OCI-LY7 (cell line): ENCODE data around the gene LRRC51.

Experiments
- EZH2phosphoT487 ChIP-seq: fragments of 200-600 bp; sonication (generic); IDR thresholded peaks from 2 replicates; pipeline ENCODE4 v1.6.1; 2018; ENCODE audit warnings: low read depth, borderline replicate concordance, mild to moderate bottlenecking, mixed run types, antibody characterized with exemption, low read length, moderate library complexity, mixed read lengths
- TF ChIP-seq, protein P1 (sequence below): fragments of 200-600 bp; sonication (generic); conservative IDR thresholded peaks from 2 replicates; pipeline ENCODE4 v1.5.1; 2014; ENCODE audit warnings: mild to moderate bottlenecking, antibody characterized with exemption, low read length, moderate library complexity, mixed read lengths

DNA sequence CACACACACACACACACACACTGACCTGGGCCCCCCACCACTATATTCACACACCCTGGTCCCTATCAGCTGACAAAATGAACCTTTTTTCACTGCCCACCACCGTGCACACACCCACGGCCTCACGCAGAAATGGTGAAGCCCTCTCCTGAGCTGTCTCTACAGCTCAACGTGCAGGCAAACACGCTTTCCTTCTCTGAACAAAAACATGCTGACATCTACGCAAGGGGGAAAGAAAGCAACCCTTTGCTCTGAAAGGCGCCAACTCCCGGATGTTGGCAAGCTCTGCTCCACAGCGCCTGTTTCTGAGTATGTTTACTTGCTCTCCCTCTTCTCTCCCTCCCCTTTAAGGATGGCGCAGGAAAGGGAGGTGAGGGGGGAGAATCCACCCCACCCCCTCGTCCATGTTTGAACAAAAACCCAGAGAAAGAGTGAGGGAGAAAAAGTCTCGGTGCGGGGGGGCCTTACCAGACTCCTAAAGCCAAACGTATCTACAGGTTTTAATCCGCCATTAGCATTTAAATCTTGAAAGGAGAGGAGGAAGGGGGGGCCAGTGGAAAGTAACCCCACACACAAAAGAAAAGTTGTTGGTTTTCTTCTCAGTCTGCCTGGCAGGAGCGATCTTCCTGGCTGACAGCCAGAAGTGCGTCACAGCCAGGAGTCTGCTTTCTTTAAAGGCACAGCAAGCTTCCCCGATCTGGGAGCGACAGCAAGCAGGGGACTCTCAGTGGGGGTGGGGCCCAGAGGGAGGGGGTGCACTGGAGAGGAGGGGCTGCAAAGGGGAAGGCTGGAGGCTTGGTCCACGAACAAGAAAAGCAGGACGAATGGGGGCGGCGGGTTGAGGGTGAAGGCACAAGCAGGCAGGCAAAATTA is 39.9 kb upstream of the LRRC51 start:
- TF ChIP-seq, protein P1, sequence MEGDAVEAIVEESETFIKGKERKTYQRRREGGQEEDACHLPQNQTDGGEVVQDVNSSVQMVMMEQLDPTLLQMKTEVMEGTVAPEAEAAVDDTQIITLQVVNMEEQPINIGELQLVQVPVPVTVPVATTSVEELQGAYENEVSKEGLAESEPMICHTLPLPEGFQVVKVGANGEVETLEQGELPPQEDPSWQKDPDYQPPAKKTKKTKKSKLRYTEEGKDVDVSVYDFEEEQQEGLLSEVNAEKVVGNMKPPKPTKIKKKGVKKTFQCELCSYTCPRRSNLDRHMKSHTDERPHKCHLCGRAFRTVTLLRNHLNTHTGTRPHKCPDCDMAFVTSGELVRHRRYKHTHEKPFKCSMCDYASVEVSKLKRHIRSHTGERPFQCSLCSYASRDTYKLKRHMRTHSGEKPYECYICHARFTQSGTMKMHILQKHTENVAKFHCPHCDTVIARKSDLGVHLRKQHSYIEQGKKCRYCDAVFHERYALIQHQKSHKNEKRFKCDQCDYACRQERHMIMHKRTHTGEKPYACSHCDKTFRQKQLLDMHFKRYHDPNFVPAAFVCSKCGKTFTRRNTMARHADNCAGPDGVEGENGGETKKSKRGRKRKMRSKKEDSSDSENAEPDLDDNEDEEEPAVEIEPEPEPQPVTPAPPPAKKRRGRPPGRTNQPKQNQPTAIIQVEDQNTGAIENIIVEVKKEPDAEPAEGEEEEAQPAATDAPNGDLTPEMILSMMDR = 0 out of 2 replicates have a peak, but pooled peaks have one; percentile 22
- TF ChIP-seq EZH2phosphoT487 = no peak
